ENCODE results near the gene RHBDL1.

DNA sequence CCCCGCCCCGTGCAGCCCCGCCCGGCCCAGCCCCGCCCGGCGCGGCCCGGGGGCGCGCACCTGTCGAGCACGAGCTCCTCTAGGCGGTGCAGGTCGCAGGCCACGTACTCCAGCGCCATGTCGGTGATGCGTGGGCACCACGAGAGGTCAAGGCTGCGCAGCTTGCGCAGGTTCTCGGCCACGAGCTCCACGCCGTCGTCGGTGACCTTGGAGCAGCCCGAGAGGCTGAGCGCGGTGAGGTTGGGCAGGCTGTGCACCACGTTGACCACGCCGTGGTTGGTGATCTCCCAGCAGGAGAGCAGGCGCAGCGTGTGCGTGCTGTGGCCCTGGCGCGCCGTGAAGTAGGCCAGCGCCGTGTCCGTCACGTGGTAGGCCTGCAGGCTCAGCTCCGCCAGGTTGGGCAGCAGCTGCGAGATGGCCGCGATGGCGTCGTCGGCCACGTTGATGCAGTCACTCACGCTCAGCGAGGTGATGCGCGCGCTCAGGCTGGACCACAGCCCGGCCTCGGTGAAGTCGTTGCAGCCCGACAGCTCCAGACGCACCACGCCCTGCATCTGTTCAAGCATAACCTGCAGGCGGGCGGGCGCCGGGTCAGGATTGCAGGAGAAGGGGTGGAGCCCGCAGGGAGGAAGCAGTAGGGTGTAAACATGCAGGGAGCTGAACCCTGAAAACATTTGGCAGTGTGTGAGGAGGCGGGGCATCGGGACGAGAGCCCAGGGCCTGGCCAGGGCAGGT lies 20.1 kb downstream of the RHBDL1 start:
- TF ChIP-seq CHD2 (IDR thresholded peaks at IDR 0.05; ENCODE audit: borderline replicate concordance, low read depth, low read length) (no peak), TAF1 (IDR thresholded peaks at IDR 0.05; ENCODE audit: borderline replicate concordance, low read depth, low read length) (no peak), RFX5 (IDR thresholded peaks at IDR 0.05; ENCODE audit: low read depth, low read length) (no peak), BRCA1 (IDR thresholded peaks at IDR 0.05; ENCODE audit: low read depth, low read length) (no peak), NR2C2 (IDR thresholded peaks at IDR 0.05; ENCODE audit: borderline replicate concordance, control insufficient read depth, insufficient read length, low read depth) (no peak), CBFB (IDR thresholded peaks at IDR 0.05; ENCODE audit: low read depth) (no peak), EGR1 (IDR thresholded peaks at IDR 0.05; ENCODE audit: borderline replicate concordance in 1 of 2, low read depth in 2 of 2, low read length in 2 of 2) (no peak), POLR2A (IDR thresholded peaks at IDR 0.05; ENCODE audit: low read depth, low read length) (peak; percentile 86), SREBF1 (IDR thresholded peaks at IDR 0.05; ENCODE audit: low read length) (no peak)
- TF ChIP-seq, protein P1, sequence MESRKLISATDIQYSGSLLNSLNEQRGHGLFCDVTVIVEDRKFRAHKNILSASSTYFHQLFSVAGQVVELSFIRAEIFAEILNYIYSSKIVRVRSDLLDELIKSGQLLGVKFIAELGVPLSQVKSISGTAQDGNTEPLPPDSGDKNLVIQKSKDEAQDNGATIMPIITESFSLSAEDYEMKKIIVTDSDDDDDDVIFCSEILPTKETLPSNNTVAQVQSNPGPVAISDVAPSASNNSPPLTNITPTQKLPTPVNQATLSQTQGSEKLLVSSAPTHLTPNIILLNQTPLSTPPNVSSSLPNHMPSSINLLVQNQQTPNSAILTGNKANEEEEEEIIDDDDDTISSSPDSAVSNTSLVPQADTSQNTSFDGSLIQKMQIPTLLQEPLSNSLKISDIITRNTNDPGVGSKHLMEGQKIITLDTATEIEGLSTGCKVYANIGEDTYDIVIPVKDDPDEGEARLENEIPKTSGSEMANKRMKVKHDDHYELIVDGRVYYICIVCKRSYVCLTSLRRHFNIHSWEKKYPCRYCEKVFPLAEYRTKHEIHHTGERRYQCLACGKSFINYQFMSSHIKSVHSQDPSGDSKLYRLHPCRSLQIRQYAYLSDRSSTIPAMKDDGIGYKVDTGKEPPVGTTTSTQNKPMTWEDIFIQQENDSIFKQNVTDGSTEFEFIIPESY (IDR thresholded peaks at IDR 0.05) = no peak
- TF ChIP-seq, protein P2, sequence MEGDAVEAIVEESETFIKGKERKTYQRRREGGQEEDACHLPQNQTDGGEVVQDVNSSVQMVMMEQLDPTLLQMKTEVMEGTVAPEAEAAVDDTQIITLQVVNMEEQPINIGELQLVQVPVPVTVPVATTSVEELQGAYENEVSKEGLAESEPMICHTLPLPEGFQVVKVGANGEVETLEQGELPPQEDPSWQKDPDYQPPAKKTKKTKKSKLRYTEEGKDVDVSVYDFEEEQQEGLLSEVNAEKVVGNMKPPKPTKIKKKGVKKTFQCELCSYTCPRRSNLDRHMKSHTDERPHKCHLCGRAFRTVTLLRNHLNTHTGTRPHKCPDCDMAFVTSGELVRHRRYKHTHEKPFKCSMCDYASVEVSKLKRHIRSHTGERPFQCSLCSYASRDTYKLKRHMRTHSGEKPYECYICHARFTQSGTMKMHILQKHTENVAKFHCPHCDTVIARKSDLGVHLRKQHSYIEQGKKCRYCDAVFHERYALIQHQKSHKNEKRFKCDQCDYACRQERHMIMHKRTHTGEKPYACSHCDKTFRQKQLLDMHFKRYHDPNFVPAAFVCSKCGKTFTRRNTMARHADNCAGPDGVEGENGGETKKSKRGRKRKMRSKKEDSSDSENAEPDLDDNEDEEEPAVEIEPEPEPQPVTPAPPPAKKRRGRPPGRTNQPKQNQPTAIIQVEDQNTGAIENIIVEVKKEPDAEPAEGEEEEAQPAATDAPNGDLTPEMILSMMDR (IDR thresholded peaks at IDR 0.05 in 2 of 3, conservative IDR thresholded peaks at IDR 0.05 in 1 of 3; ENCODE audit: control insufficient read depth in 2 of 3, extremely low read depth in 1 of 3, insufficient read depth in 1 of 3, low read depth in 3 of 3, low read length in 3 of 3) = no peak
- TF ChIP-seq, protein P3, sequence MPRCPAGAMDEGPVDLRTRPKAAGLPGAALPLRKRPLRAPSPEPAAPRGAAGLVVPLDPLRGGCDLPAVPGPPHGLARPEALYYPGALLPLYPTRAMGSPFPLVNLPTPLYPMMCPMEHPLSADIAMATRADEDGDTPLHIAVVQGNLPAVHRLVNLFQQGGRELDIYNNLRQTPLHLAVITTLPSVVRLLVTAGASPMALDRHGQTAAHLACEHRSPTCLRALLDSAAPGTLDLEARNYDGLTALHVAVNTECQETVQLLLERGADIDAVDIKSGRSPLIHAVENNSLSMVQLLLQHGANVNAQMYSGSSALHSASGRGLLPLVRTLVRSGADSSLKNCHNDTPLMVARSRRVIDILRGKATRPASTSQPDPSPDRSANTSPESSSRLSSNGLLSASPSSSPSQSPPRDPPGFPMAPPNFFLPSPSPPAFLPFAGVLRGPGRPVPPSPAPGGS (IDR thresholded peaks at IDR 0.05; ENCODE audit: borderline replicate concordance, insufficient read depth, low read depth, low read length, poor library complexity, severe bottlenecking) = no peak
- TF ChIP-seq, protein P4, sequence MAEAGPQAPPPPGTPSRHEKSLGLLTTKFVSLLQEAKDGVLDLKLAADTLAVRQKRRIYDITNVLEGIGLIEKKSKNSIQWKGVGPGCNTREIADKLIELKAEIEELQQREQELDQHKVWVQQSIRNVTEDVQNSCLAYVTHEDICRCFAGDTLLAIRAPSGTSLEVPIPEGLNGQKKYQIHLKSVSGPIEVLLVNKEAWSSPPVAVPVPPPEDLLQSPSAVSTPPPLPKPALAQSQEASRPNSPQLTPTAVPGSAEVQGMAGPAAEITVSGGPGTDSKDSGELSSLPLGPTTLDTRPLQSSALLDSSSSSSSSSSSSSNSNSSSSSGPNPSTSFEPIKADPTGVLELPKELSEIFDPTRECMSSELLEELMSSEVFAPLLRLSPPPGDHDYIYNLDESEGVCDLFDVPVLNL (IDR thresholded peaks at IDR 0.05; ENCODE audit: low read depth, low read length) = no peak
